ENCODE results near the gene KRT26.

- no peak for TF ChIP-seq BHLHE40 (IDR thresholded peaks at IDR 0.05; ENCODE audit: borderline replicate concordance)
- no peak for TF ChIP-seq PKNOX1 (IDR thresholded peaks at IDR 0.05)
- no peak for TF ChIP-seq L3MBTL2 (conservative IDR thresholded peaks at IDR 0.05)
- no peak for TF ChIP-seq FOXK2 (IDR thresholded peaks at IDR 0.05)
- no peak for TF ChIP-seq TARDBP (IDR thresholded peaks at IDR 0.05)
- TF ChIP-seq NFRKB (IDR thresholded peaks at IDR 0.05), result no peak
- no peak for TF ChIP-seq FOXA1 (IDR thresholded peaks at IDR 0.05)
- TF ChIP-seq SP1 (IDR thresholded peaks at IDR 0.05), result no peak
- TF ChIP-seq ZNF384 (IDR thresholded peaks at IDR 0.05), result no peak
- no peak for TF ChIP-seq FOXM1 (IDR thresholded peaks at IDR 0.05; ENCODE audit: borderline replicate concordance)
- TF ChIP-seq SUZ12 (IDR thresholded peaks at IDR 0.05), result no peak
- TF ChIP-seq ARNT (IDR thresholded peaks at IDR 0.05), result no peak
Measured at GRCh38 chr17:40795019-40795667, 23.1 kb upstream of the KRT26 start.
